ENCODE results near the gene CRACDL.

The CRACDL gene

GRCh38 chr2:98931596-98931995, 4.4 kb downstream of the CRACDL start:
- CTCF ChIA-PET: no interaction called here
- DNase-seq (ENCODE audit: extremely low spot score): no peak
- POLR2A ChIA-PET: no interaction called here
- TF ChIP-seq L3MBTL2 (conservative IDR thresholded peaks at IDR 0.05) (no peak), FOXK2 (IDR thresholded peaks at IDR 0.05) (no peak), ELF4 (IDR thresholded peaks at IDR 0.05) (no peak)

GRCh38 chr2:98929920-98930319, 6.1 kb downstream of the CRACDL start:
- ChIA-PET CTCF (no interaction called here), POLR2A (no interaction called here)
- TF ChIP-seq SP1 (IDR thresholded peaks at IDR 0.05) (no peak), LEF1 (IDR thresholded peaks at IDR 0.05; ENCODE audit: borderline replicate concordance) (no peak)
- DNase-seq (ENCODE audit: extremely low spot score): no peak

DNA sequence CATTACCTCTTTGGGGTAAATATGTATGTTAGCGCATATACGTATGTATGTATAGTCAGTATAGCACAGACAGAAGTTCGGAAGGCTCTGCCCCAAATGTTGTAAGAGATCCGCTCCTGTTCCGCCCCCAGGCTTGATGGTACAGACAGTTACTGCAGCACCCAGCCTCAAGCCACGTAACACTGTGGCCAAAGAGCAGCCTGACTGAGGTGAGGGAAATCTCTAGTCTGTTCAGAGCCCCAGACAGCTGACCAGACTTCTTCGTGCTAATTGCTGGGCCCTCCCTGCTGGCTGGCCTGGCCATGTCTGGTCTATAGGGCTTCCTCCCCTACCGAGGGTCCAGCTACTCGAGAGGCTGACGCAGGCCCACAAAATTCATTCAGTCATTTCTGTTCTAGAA, 7.8 kb downstream of the CRACDL start:
- no peak for TF ChIP-seq ARNT (IDR thresholded peaks at IDR 0.05)
- TF ChIP-seq TARDBP (IDR thresholded peaks at IDR 0.05): no peak
- ChIA-PET CTCF (no interaction called here), POLR2A (no interaction called here)
- DNase-seq (ENCODE audit: extremely low spot score): no peak

- DNase-seq (ENCODE audit: extremely low spot score): no peak
- TF ChIP-seq L3MBTL2 (conservative IDR thresholded peaks at IDR 0.05) (no peak), LEF1 (IDR thresholded peaks at IDR 0.05; ENCODE audit: borderline replicate concordance) (no peak), FOXK2 (IDR thresholded peaks at IDR 0.05) (no peak), PKNOX1 (IDR thresholded peaks at IDR 0.05) (no peak), FOXM1 (IDR thresholded peaks at IDR 0.05; ENCODE audit: borderline replicate concordance) (no peak), FOXA1 (IDR thresholded peaks at IDR 0.05) (no peak), BHLHE40 (IDR thresholded peaks at IDR 0.05; ENCODE audit: borderline replicate concordance) (no peak), ZNF384 (IDR thresholded peaks at IDR 0.05) (no peak), ELF4 (IDR thresholded peaks at IDR 0.05) (no peak), SUZ12 (IDR thresholded peaks at IDR 0.05) (no peak), ARNT (IDR thresholded peaks at IDR 0.05) (no peak), HDGF (IDR thresholded peaks at IDR 0.05; ENCODE audit: borderline replicate concordance) (no peak), TARDBP (IDR thresholded peaks at IDR 0.05) (no peak), CTBP1 (IDR thresholded peaks at IDR 0.05; ENCODE audit: borderline replicate concordance) (no peak), NFRKB (IDR thresholded peaks at IDR 0.05) (no peak), SP1 (IDR thresholded peaks at IDR 0.05) (no peak)
- ChIA-PET CTCF (interaction anchor here (0.7 kb wide), 1 partner anchor 213 kb away, joined by 4 read pairs; no protein-coding TSS in a partner anchor), POLR2A (no interaction called here)
Measured at GRCh38 chr2:98927027-98927426, 9.0 kb downstream of the CRACDL start.

DNA sequence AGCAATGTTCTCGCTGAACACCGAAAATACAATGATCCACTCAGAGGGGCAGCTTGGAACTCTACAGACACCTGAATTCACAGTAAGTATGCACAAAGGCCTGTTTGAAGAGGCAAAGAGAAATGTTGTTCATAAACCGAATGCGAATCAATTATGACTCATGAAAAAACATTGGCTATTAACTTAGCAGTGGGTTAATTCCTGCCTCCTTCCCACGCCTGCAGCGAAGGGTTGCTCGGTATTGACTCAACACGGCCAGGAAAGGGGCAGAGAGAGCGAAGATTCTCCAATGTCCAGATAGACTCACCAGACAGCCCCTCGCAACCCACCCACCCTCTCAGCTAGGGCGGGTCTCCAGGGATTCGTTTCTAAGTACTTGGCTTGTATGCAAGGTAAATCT, 9.4 kb downstream of the CRACDL start:
- CTCF ChIA-PET: interaction anchor here (0.7 kb wide), 1 partner anchor 214 kb away, joined by 4 read pairs; no protein-coding TSS in a partner anchor
- no peak for TF ChIP-seq NFRKB (IDR thresholded peaks at IDR 0.05)
- no peak for TF ChIP-seq L3MBTL2 (conservative IDR thresholded peaks at IDR 0.05)
- no peak for TF ChIP-seq CTBP1 (IDR thresholded peaks at IDR 0.05; ENCODE audit: borderline replicate concordance)
- no peak for TF ChIP-seq FOXM1 (IDR thresholded peaks at IDR 0.05; ENCODE audit: borderline replicate concordance)
- TF ChIP-seq FOXA1 (IDR thresholded peaks at IDR 0.05): no peak
- no peak for TF ChIP-seq ARNT (IDR thresholded peaks at IDR 0.05)
- TF ChIP-seq TARDBP (IDR thresholded peaks at IDR 0.05): no peak
- TF ChIP-seq SUZ12 (IDR thresholded peaks at IDR 0.05): no peak
- no peak for TF ChIP-seq HDGF (IDR thresholded peaks at IDR 0.05; ENCODE audit: borderline replicate concordance)
- TF ChIP-seq LEF1 (IDR thresholded peaks at IDR 0.05; ENCODE audit: borderline replicate concordance): no peak
- no peak for TF ChIP-seq SP1 (IDR thresholded peaks at IDR 0.05)
- TF ChIP-seq FOXK2 (IDR thresholded peaks at IDR 0.05): no peak
- TF ChIP-seq ZNF384 (IDR thresholded peaks at IDR 0.05): no peak
- POLR2A ChIA-PET: no interaction called here
- no peak for DNase-seq (ENCODE audit: extremely low spot score)

DNA sequence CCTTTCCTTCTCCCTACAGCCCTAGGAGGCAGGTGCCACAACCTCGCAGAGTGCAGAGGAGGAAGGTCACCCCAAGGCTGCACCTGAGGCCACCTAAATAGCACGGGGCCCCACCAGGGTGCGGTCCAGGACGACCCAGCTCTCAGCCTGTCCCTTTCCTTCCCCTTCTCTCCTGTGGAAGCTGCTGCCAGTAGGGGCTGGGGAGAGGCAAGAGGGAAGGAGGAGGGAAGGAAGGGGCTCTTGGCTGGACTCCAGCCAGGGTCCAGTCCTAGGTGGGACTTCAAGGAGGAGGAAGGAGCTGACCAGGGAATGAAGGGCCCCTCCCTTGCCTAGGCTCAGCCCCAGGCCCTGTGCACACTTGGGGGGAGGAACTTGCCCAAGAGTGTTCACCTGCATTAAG, 11.1 kb downstream of the CRACDL start:
- no peak for DNase-seq (ENCODE audit: extremely low spot score)
- ChIA-PET CTCF (no interaction called here), POLR2A (no interaction called here)
- TF ChIP-seq HDGF (IDR thresholded peaks at IDR 0.05; ENCODE audit: borderline replicate concordance) (no peak), CTBP1 (IDR thresholded peaks at IDR 0.05; ENCODE audit: borderline replicate concordance) (no peak), FOXA1 (IDR thresholded peaks at IDR 0.05) (no peak), SUZ12 (IDR thresholded peaks at IDR 0.05) (no peak), NFRKB (IDR thresholded peaks at IDR 0.05) (no peak), PKNOX1 (IDR thresholded peaks at IDR 0.05) (no peak), TARDBP (IDR thresholded peaks at IDR 0.05) (no peak), FOXM1 (IDR thresholded peaks at IDR 0.05; ENCODE audit: borderline replicate concordance) (no peak)

- CTCF ChIA-PET: no interaction called here
- POLR2A ChIA-PET: no interaction called here
- DNase-seq (ENCODE audit: extremely low spot score): no peak
- TF ChIP-seq ARNT (IDR thresholded peaks at IDR 0.05): no peak
- no peak for TF ChIP-seq SP1 (IDR thresholded peaks at IDR 0.05)
- TF ChIP-seq SUZ12 (IDR thresholded peaks at IDR 0.05): no peak
- no peak for TF ChIP-seq TARDBP (IDR thresholded peaks at IDR 0.05)
- TF ChIP-seq FOXA1 (IDR thresholded peaks at IDR 0.05): no peak
- TF ChIP-seq PKNOX1 (IDR thresholded peaks at IDR 0.05): no peak
- TF ChIP-seq CTBP1 (IDR thresholded peaks at IDR 0.05; ENCODE audit: borderline replicate concordance): no peak
Measured at GRCh38 chr2:98924038-98924830, 11.8 kb downstream of the CRACDL start.

All from HEK293T (cell line).